ENCODE results near the gene ASF1A.

ASF1A gene

DNA sequence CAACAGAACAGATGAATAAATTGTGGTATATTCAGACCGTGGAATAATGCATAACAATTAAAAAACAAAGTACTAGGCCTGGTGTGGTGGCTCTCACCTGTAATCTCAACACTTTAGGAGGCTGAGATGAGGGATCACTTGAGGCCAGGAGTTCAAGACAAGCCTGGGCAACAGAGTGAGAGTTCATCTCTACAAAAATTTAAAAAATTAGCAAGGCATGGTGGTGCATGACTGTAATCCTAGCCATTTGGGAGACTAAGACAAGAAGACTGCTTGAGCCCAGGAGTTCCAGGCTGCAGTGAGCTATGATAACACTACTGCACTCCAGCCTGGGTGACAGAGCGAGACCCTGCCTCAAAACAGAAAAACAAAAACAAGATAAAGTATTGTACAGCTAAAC is 16.1 kb upstream of the ASF1A start:
- no peak overlapping the region for H3K4me3 ChIP-seq (ENCODE audit: low read depth, low read length)
- TF ChIP-seq, protein P1, sequence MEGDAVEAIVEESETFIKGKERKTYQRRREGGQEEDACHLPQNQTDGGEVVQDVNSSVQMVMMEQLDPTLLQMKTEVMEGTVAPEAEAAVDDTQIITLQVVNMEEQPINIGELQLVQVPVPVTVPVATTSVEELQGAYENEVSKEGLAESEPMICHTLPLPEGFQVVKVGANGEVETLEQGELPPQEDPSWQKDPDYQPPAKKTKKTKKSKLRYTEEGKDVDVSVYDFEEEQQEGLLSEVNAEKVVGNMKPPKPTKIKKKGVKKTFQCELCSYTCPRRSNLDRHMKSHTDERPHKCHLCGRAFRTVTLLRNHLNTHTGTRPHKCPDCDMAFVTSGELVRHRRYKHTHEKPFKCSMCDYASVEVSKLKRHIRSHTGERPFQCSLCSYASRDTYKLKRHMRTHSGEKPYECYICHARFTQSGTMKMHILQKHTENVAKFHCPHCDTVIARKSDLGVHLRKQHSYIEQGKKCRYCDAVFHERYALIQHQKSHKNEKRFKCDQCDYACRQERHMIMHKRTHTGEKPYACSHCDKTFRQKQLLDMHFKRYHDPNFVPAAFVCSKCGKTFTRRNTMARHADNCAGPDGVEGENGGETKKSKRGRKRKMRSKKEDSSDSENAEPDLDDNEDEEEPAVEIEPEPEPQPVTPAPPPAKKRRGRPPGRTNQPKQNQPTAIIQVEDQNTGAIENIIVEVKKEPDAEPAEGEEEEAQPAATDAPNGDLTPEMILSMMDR (IDR thresholded peaks at IDR 0.05; ENCODE audit: borderline replicate concordance, insufficient read depth, low read depth, low read length) = no peak

DNA sequence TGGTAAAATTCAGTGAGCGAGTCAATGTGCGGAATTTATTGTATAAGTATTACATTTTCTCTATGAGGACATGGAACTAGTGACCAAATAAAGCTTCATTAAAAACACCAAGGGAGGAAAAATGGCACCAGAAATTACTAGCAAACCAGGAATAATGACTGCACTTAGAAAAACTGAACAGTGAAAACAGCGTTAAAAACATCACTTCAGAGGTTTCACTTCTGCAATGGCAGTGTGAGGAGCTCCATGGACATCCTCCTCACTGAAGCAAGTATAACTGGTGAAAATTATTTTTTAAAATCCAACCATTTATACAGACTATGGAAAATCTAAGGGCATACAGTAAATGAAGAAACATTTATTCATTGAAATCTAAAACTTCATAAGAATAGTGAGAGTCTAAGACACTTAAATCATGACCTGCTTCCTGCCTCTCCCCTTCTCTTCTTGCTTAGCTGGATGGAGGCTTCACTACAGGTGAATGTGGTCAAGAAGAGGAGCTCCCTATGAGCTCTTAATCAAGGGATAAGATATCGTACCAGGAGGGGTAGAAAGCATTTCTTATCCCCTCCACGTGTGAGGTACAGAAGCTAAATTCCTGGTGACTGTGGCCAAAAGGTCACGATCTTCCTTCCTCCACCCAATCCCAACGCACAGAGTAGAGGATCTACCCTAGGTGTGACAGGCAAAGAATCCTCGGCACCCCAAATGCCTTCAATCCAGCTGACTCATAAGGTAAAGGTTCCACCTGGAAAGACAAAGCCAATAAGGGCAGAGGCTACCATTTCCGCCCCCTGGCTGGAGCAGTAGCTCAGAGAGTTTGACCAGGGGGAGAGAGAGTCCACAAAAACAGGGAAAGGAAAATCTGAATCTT is 12.3 kb upstream of the ASF1A start:
- TF ChIP-seq, protein P1 (IDR thresholded peaks at IDR 0.05; ENCODE audit: borderline replicate concordance, insufficient read depth, low read depth, low read length) = no peak
- no peak overlapping the region for H3K4me3 ChIP-seq (ENCODE audit: low read depth, low read length)

DNA sequence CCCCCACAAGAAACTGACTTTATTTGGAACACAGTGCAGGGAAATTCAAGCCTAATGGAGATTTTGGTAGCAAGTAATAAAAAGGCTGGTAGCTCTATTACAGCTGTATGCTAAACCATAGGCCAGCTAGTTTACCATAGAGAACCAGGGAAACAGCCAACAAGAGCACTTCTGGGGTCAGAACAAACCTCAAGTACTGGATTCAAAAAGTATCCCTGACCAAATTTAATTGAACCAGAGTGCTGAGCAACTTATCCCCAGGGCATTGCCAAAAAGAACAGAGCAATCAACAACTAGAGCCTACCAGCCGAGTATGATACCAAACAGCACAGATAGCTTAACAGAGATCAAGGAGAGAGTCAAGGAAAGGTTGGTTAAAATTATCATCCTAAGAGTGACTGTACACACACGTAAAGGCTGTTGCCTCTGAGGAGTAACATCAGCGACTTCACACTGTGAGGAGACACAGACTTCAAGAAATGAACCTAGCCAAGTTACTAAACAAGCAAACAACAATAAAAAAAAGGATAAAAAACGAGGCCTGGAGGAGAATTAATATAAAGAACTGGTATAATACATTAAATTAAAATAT is 11.5 kb upstream of the ASF1A start:
- TF ChIP-seq, protein P1 (IDR thresholded peaks at IDR 0.05; ENCODE audit: borderline replicate concordance, insufficient read depth, low read depth, low read length) = no peak
- no peak overlapping the region for H3K4me3 ChIP-seq (ENCODE audit: low read depth, low read length)

DNA sequence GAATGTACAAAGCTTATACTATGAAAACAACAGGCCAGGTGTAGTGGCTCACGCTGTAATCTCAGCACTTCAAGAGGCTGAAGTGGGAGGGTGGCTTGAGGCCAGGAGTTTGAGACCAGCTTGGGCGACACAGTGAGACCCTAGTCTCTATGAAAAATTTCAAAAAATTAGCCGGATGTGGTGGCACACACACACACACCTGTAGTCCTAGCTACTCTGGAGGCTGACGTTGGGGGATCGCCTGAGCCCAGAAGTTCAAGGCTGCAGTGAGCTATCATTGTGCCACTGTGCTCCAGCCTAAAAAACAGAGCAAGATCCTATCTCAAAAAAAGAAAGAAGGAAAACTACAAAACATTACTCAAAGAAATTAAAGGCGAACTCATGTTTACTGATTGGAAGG is 7.3 kb upstream of the ASF1A start:
- TF ChIP-seq, protein P1 (IDR thresholded peaks at IDR 0.05; ENCODE audit: borderline replicate concordance, insufficient read depth, low read depth, low read length) = no peak
- H3K4me3 ChIP-seq (ENCODE audit: low read depth, low read length) = no peak overlapping the region

DNA sequence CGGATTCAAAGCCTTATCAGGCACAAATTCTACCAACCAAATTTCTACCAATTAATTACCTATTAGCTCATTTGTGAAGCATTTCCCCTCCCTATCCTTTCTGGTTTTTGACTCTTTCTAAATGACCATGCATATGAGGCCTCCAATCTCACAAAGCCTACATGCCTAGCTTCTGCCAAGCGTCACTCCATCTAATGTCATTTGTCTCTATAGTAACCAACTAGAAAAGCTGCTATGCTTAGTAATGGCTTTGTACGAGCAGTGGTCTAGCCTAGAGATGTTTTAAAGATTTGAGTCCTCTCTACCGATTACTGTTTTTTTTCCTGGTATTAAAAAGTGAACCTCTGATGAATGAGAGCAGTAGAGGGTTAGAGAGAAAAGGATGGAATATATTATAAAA is 4.8 kb upstream of the ASF1A start:
- H3K4me3 ChIP-seq (ENCODE audit: low read depth, low read length) = no peak overlapping the region
- TF ChIP-seq, protein P1 (IDR thresholded peaks at IDR 0.05; ENCODE audit: borderline replicate concordance, insufficient read depth, low read depth, low read length) = no peak

DNA sequence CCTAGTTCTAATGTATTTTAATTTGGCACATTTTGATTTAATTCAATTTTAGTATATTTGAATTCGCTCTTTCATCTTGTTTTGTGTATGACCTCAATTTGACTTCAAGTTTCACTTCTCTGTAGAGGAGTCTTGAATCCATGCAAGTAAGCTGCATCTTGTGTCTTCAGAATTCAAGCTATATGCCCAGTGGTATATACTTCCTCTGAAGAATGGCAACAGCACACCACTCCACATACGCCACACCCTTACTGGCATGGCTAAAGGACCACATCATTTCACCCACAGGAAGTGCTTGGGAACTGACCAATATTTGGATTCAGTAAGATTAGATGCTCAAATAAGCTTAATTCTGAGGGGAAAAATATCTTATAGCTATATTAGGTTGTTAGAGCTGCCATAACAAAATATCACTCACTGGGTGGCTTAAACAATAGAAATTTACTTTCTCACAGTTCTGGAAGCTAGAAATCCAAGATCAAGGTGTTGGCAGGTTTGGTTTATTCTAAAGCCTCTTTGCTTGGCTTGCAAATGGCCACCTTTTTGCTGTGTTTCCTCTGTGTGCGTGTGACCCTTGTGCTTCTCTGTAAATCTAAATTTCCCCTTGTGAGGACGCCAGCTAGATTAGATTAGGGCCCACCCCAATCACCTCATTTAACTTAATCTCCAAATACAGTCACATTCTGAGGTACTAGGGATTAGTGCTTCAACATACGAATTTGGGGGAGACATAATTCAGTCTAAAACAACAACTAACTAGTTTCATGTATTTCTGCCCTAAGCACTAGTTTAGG is 2.8 kb upstream of the ASF1A start:
- TF ChIP-seq, protein P1 (IDR thresholded peaks at IDR 0.05; ENCODE audit: borderline replicate concordance, insufficient read depth, low read depth, low read length) = no peak
- H3K4me3 ChIP-seq (ENCODE audit: low read depth, low read length) = peak overlapping the region; percentile 2

Data from GM12875 (cell line).